IPS-NIHi7 (cell line): Measurements from ENCODE around the gene PCCA.
"Not testable (repeated sequence)": the region's sequence is repeated elsewhere in the genome, so short reads cannot be mapped to it uniquely, and the experiment has no call there.

Experiments
- DNase-seq: peaks from one replicate; pipeline ENCODE4 v3.0.0; 2012; ENCODE audit warnings: mixed read lengths; ENCODE audit errors: extremely low spot score

Gene PCCA

GRCh38 chr13:100088644-100089464 is at the start of gene PCCA:
PCCA (plus strand) TSS chr13:100089093; CDS start chr13:100089121, 28 bp downstream.
- DNase-seq: peak; percentile 99

GRCh38 chr13:100039740-100040139 is 49.2 kb upstream of the PCCA start:
- no peak for DNase-seq

- no peak for DNase-seq
Observed at GRCh38 chr13:100040196-100040595, 48.7 kb upstream of the PCCA start.

- DNase-seq: no peak
Observed at GRCh38 chr13:100044936-100045335, 44.0 kb upstream of the PCCA start.

- no peak for DNase-seq
Observed at GRCh38 chr13:100045355-100045754, 43.5 kb upstream of the PCCA start.

GRCh38 chr13:100051070-100051469 is 37.8 kb upstream of the PCCA start:
- no peak for DNase-seq

GRCh38 chr13:100059827-100060226 is 29.1 kb upstream of the PCCA start:
- DNase-seq: no peak

- no peak for DNase-seq
Observed at GRCh38 chr13:100063333-100063732, 25.6 kb upstream of the PCCA start.

GRCh38 chr13:100063906-100064305 is 25.0 kb upstream of the PCCA start:
- no peak for DNase-seq

GRCh38 chr13:100068133-100068931 is 20.6 kb upstream of the PCCA start:
- no peak for DNase-seq

- no peak for DNase-seq
Observed at GRCh38 chr13:100069278-100069677, 19.6 kb upstream of the PCCA start.

- no peak for DNase-seq
Observed at GRCh38 chr13:100075700-100076587, 12.9 kb upstream of the PCCA start.

- DNase-seq: not testable (repeated sequence)
Observed at GRCh38 chr13:100079003-100079402, 9.9 kb upstream of the PCCA start.

GRCh38 chr13:100083401-100083800 is 5.5 kb upstream of the PCCA start:
- DNase-seq: not testable (repeated sequence)

- DNase-seq: no peak
Observed at GRCh38 chr13:100088273-100088643, 635 bp upstream of the PCCA start.

GRCh38 chr13:100089465-100090032 is 656 bp downstream of the PCCA start:
- no peak for DNase-seq

- no peak for DNase-seq
Observed at GRCh38 chr13:100090861-100091260, 2.0 kb downstream of the PCCA start.

- no peak for DNase-seq
Observed at GRCh38 chr13:100091391-100091790, 2.5 kb downstream of the PCCA start.

- DNase-seq: not testable (repeated sequence)
Observed at GRCh38 chr13:100092273-100092672, 3.4 kb downstream of the PCCA start.

GRCh38 chr13:100095498-100095897 is 6.6 kb downstream of the PCCA start:
- no peak for DNase-seq

- no peak for DNase-seq
Observed at GRCh38 chr13:100096526-100096925, 7.6 kb downstream of the PCCA start.

- DNase-seq: no peak
Observed at GRCh38 chr13:100097821-100098220, 8.9 kb downstream of the PCCA start.
